22Rv1 (cell line): Measurements from ENCODE around the gene PPP3CA.

Experiments
- ZFX ChIP-seq: fragments of 450-650 bp; IDR thresholded peaks from 2 replicates; pipeline ENCODE4 v1.6.1; 2017; ENCODE audit warnings: antibody characterized with exemption, borderline replicate concordance
- TF ChIP-seq, protein P1 (sequence below): fragments of 450-650 bp; IDR thresholded peaks from 2 replicates; pipeline ENCODE4 v1.5.1; 2017; ENCODE audit warnings: mild to moderate bottlenecking

DNA sequence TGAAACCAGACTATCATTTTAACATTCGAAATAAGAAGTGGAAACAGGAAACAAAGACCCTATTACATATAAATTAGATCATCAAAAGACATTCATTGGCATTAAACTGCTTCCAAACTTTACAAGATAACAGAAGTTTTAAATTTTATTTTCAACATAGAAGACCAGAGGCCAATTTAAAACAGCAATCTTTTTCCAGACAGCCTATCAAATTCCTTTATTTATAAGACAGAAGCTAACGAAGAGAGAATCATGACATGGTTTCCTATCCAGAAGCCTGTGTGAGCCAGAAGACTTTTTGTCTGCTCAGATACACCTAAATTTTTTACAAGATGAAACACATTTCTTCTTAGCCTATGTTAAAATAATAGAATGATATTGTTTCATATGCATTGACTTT is 291.9 kb downstream of the PPP3CA start:
- TF ChIP-seq, protein P1, sequence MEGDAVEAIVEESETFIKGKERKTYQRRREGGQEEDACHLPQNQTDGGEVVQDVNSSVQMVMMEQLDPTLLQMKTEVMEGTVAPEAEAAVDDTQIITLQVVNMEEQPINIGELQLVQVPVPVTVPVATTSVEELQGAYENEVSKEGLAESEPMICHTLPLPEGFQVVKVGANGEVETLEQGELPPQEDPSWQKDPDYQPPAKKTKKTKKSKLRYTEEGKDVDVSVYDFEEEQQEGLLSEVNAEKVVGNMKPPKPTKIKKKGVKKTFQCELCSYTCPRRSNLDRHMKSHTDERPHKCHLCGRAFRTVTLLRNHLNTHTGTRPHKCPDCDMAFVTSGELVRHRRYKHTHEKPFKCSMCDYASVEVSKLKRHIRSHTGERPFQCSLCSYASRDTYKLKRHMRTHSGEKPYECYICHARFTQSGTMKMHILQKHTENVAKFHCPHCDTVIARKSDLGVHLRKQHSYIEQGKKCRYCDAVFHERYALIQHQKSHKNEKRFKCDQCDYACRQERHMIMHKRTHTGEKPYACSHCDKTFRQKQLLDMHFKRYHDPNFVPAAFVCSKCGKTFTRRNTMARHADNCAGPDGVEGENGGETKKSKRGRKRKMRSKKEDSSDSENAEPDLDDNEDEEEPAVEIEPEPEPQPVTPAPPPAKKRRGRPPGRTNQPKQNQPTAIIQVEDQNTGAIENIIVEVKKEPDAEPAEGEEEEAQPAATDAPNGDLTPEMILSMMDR = no peak
- TF ChIP-seq ZFX = no peak
